Posterior vena cava (tissue), 2 donors: ENCODE data around the gene TP53BP1. TPM values are rescaled to one million over a fixed set of nuclear protein-coding genes. Genes with fewer than 3 reads are reported as not detected.

ENCODE experiments used
- DNase-seq: peaks from one replicate; pipeline ENCODE4 v3.0.0-alpha.2; 2020; ENCODE audit warnings: low spot score
- intact Hi-C, 2 donors: fragments of 100-400 bp; cut with DNase I; formaldehyde crosslinking; loops; one replicate each; pipeline versions ENCODE4 v1.14.1 to v1.14.2; 2022 to 2023
- total RNA-seq, 2 donors: library from RNA; stranded (reverse); fragmentation: NEBNext Ultra II Directional; extraction: Animal tissue kit (Norgen Biotek cat#: 25700); gene quantifications; one replicate each; pipeline ENCODE4 v1.2.1, GENCODE V29; 2021
- donor health status: DM: yes; HTN: yes; CAD: no.
- donor health status: DM: yes; HTN: yes; CAD: no.

Gene TP53BP1
- total RNA-seq, 2 donors from 2014 or later = 30.5 to 35.7 TPM

- intact Hi-C loops = no loop called here
- DNase-seq = no peak
Observed at GRCh38 chr15:43498990-43499389, 6.0 kb upstream of the TP53BP1 start.

GRCh38 chr15:43493703-43494472 lies 932 bp upstream of the TP53BP1 start:
- intact Hi-C loops = no loop called here
- DNase-seq = no peak

GRCh38 chr15:43492266-43492665 lies 690 bp downstream of the TP53BP1 start:
- intact Hi-C loops = no loop called here
- DNase-seq = no peak

DNA sequence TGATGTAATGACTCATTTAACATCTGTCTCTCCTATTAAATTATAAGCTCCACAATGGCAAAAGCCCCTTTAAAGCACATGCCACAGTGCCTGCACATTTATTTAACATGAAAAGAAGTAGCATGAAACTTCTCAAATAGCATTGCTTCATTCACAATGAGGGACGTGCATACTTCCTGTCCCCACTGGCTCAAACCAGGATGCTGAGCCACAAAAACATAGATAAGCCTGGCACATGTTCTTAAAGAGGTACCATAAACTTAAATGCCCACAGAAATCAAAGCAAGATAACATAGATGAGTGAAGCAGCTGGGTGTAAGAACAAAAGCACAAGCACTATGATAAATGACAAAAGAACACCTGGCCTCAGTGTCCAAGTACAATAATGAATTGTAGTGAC lies 3.8 kb downstream of the TP53BP1 start:
- intact Hi-C loops = no loop called here
- no peak for DNase-seq

- intact Hi-C loops = no loop called here
Observed at GRCh38 chr15:43488790-43489189, 4.2 kb downstream of the TP53BP1 start.

GRCh38 chr15:43487271-43487895 lies 5.6 kb downstream of the TP53BP1 start:
- no peak for DNase-seq
- intact Hi-C loops = no loop called here

More at GRCh38 chr15:43488790-43489189, 4.2 kb downstream of the TP53BP1 start:
- no peak for DNase-seq

DNA sequence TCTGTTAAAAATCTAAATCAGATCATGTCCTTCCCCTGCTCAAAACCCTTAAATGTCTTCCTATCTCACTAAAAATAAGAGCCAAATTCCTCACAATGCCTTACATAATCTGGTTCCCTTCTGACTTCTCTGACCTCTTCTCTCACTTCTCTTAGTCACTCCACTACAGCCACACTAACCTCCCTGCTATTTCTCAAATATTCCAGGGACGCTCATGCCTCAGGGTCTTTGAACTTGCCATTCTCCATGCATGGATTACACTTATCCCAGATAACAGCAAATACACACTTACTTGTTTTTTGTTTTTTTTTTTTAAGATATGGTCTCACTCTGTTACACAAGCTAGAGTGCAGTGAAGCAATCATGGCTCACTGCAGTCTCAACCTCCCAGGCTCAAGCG lies 8.5 kb downstream of the TP53BP1 start:
- no peak for DNase-seq
- intact Hi-C loops = no loop called here

- no peak for DNase-seq
- intact Hi-C loops = no loop called here
Observed at GRCh38 chr15:43483297-43484128, 9.4 kb downstream of the TP53BP1 start.

- no peak for DNase-seq
- intact Hi-C loops = no loop called here
Observed at GRCh38 chr15:43473885-43474284, 19.1 kb downstream of the TP53BP1 start.

DNA sequence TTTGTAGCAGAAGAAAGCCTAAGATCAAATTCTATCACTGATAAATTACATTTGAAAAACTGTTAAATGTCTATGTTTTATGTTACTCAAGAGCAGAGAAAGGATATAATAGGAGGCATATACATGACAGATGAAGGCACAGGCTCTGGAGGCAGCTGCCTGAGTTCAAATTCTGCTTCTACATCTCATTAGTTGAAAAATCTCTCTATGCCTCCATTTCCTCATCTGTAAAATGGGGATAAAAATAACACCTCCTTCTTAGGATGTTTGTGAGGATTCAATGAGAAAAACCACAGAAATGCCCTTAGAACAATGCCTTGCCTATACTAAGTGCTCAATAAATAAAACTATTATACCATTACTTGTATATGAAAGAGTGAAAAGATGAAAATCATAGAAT lies 21.0 kb downstream of the TP53BP1 start:
- DNase-seq = no peak
- intact Hi-C loops = no loop called here

DNA sequence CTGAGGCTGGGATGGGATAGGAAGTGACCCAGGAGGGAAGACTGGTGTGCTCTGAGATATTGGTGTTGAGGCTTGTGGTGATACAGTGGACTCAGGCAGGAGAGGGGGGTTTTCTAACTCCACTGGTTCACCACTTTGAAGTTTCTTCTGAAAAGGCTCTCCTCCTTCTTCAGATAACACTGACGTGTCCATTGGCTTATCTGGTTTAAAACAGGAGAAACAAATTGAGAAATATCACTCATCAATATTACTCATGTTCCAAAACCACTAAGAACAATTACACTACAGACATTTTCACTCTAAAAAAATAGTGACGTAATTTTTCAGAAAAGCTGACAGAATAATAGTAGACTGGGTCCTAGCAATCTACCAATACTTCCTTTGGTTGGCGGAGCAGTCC lies 23.1 kb downstream of the TP53BP1 start:
- no peak for DNase-seq
- intact Hi-C loops = no loop called here

- intact Hi-C loops = no loop called here
- DNase-seq = no peak
Observed at GRCh38 chr15:43465100-43465499, 27.9 kb downstream of the TP53BP1 start.

- no peak for DNase-seq
- intact Hi-C loops = no loop called here
Observed at GRCh38 chr15:43463998-43464397, 29.0 kb downstream of the TP53BP1 start.

GRCh38 chr15:43463507-43463906 lies 29.4 kb downstream of the TP53BP1 start:
- intact Hi-C loops = no loop called here
- no peak for DNase-seq

GRCh38 chr15:43449981-43450380 lies 43.0 kb downstream of the TP53BP1 start:
- DNase-seq = no peak

DNA sequence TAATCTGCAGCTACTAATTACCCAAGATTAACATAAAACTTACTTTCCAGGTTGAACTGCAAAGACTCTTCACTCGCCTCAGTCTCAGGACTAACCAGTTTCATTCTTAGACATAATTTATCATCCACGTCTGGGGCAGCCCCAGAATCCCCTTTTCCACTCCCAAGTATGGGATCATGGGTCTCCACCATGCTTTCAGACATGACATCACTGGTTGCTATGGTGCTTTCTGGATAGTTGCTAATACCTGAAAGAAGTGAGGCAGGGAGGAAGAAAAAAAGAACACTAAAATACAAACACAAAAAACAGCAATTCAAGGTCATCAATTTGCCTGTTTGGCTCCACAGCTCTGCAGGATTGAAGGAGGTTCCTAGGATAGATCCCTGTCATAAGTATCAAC lies 46.6 kb downstream of the TP53BP1 start:
- no peak for DNase-seq
- intact Hi-C loops = no loop called here

More at GRCh38 chr15:43449981-43450380, 43.0 kb downstream of the TP53BP1 start:
- intact Hi-C loops = no loop called here

DNA sequence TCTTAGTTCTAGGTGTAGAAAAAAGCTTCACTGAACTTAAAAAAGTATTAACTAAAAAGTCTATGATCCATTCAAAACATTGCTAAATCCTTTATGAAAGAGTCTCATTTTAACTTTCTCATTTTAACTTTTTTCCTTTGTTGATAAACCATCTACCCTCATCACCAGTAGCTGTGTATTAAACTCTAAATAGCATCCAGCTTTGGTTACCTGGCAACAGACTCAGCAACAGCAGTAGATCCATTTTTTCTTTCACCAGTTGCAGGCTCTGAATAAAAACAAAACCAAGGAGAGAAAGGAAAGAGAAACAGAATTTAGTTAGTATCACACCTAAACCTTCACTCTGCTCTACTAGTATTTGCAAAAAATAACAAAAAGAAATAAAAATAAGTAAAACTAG lies 51.6 kb downstream of the TP53BP1 start:
- intact Hi-C loops = no loop called here
- no peak for DNase-seq

DNA sequence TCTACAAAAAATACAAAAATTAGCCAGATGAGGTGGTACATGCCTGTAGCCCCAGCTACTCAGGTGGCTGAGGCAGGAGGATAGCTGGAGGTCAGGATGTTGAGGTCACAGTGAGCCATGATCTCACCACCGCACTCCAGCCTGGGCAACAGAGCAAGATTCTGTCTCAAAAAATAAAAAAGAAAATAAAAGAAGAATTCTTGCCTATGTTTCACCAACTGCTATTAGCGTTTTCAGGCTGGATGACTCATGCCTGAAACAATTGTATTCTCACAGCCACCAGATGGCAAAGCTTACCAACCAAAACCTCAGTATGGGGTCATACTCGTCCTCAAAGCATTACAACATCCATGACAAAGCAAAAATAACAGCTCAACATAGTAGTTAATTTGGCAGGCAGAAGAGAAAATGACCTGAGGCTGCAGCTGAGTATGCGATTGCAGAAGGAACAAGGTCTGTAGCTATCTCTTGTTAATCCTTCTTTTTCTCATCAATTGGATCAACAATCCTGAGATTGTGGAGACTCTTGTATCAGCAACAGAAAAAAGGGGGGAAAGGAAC lies 52.2 kb downstream of the TP53BP1 start:
- no peak for DNase-seq
- intact Hi-C loops = no loop called here

- no peak for DNase-seq
- intact Hi-C loops = no loop called here
Observed at GRCh38 chr15:43439268-43439667, 53.7 kb downstream of the TP53BP1 start.

GRCh38 chr15:43436395-43436794 lies 56.6 kb downstream of the TP53BP1 start:
- intact Hi-C loops = no loop called here
- no peak for DNase-seq
